Mammary microvascular endothelial cell (primary cell): ENCODE data around the gene OSBP. TPM values are rescaled to one million over a fixed set of nuclear protein-coding genes. Genes with fewer than 3 reads are reported as not detected.

Experiments used
- total RNA-seq: library from RNA; depleted of rRNA; stranded (reverse); fragments of >200 nt; gene quantifications from 2 replicates; pipeline ENCODE4 v1.2.3, GENCODE V29; 2015

OSBP gene
- total RNA-seq, result 13.7 and 14.9 TPM in 2 replicates

GRCh38 chr11:59615637-59616395 is at the start of gene OSBP:
TSS of gene OSBP (minus strand) at chr11:59615774. CDS start at chr11:59615664, 110 bp downstream.

Other genes with a start within 250 kb of the OSBP start
- gene OR5A2, start 189.4 kb downstream of the OSBP start, total RNA-seq, result not detected in 2 replicates
- gene OR5A1, start 179.3 kb downstream of the OSBP start, total RNA-seq, result not detected in 2 replicates
- not detected in 2 replicates for gene OR4D6, start 158.8 kb downstream of the OSBP start, total RNA-seq
- not detected in 2 replicates for gene OR4D10, start 142.5 kb downstream of the OSBP start, total RNA-seq
- not detected in 2 replicates for gene OR4D11, start 112.2 kb downstream of the OSBP start, total RNA-seq
- not detected in 2 replicates for gene OR4D9, start 104.2 kb downstream of the OSBP start, total RNA-seq
- 14.3 and 16.9 TPM in 2 replicates for gene PATL1, start 53.3 kb upstream of the OSBP start, total RNA-seq
- gene OR10V1, start 98.1 kb upstream of the OSBP start, total RNA-seq, result not detected in 2 replicates
- 37.0 and 41.2 TPM in 2 replicates for gene STX3, start 139.6 kb upstream of the OSBP start, total RNA-seq
- 52.5 and 59.1 TPM in 2 replicates for gene MRPL16, start 195.0 kb upstream of the OSBP start, total RNA-seq
- gene CBLIF, start 229.7 kb upstream of the OSBP start, total RNA-seq, result not detected in 2 replicates